ENCODE measurements around the gene GPS2. TPM values are rescaled to one million over a fixed set of nuclear protein-coding genes. Genes with fewer than 3 reads are reported as not detected.

GPS2 gene
- total RNA-seq, 1 donor from 2014 or later = 42.1 TPM

GRCh38 chr17:7262935-7263800 is 52.0 kb downstream of the GPS2 start:
- H3K9me3 Mint-ChIP-seq = no peaks in the 10 kb centered on the region
- peak overlapping the region; percentile 90 for H3K4me3 Mint-ChIP-seq
- DNase-seq (ENCODE audit: low spot score in 2 of 2, unreplicated experiment in 2 of 2) = no peak
- TF ChIP-seq CTCF (IDR thresholded peaks at IDR 0.05; ENCODE audit: unreplicated experiment) = no peak
- no peaks in the 10 kb centered on the region for H3K36me3 Mint-ChIP-seq
- peaks cover 38% of the 10 kb centered on the region for H3K27me3 Mint-ChIP-seq (ENCODE audit: low read depth)
- H3K4me1 Mint-ChIP-seq = peaks cover 21% of the 10 kb centered on the region
- H3K27ac Mint-ChIP-seq = peak overlapping the region; percentile 96

Other genes with a start within 250 kb of the GPS2 start
- gene CLEC10A, start 235.1 kb downstream of the GPS2 start, total RNA-seq = not detected in 3 replicates
- gene ASGR2, start 200.5 kb downstream of the GPS2 start, total RNA-seq = not detected in 3 replicates
- 15.9 to 19.7 TPM (median 16.5 TPM) in 3 replicates for gene ASGR1, start 136.0 kb downstream of the GPS2 start, total RNA-seq
- gene DLG4, start 95.5 kb downstream of the GPS2 start, total RNA-seq = 59.9 to 62.4 TPM (median 60.2 TPM) in 3 replicates
- 385 to 424 TPM (median 410 TPM) in 3 replicates for gene ACADVL, start 95.4 kb downstream of the GPS2 start, total RNA-seq
- gene DVL2, start 80.8 kb downstream of the GPS2 start, total RNA-seq = 87.3 to 96.1 TPM (median 94.0 TPM) in 3 replicates
- 55.4 to 57.1 TPM (median 55.6 TPM) in 3 replicates for gene PHF23, start 75.9 kb downstream of the GPS2 start, total RNA-seq
- gene GABARAP, start 72.9 kb downstream of the GPS2 start, total RNA-seq = 424 to 451 TPM (median 429 TPM) in 3 replicates
- gene CTDNEP1, start 63.6 kb downstream of the GPS2 start, total RNA-seq = 122 to 132 TPM (median 130 TPM) in 3 replicates
- 37.9 to 42.8 TPM (median 42.1 TPM) in 3 replicates for gene ELP5, start 63.1 kb downstream of the GPS2 start, total RNA-seq
- gene CLDN7, start 52.9 kb downstream of the GPS2 start, total RNA-seq = 79.2 to 86.1 TPM (median 79.9 TPM) in 3 replicates
- 1.6 to 1.8 TPM (median 1.6 TPM) in 3 replicates for gene SLC2A4, start 33.6 kb downstream of the GPS2 start, total RNA-seq
- gene YBX2, start 20.7 kb downstream of the GPS2 start, total RNA-seq = 1.9 to 3.3 TPM (median 2.2 TPM) in 3 replicates
- gene EIF5A, start 7.7 kb downstream of the GPS2 start, total RNA-seq = 265 to 278 TPM (median 273 TPM) in 3 replicates
- gene NEURL4, start 14.0 kb upstream of the GPS2 start, total RNA-seq = 52.8 to 56.7 TPM (median 55.1 TPM) in 3 replicates
- gene ACAP1, start 21.2 kb upstream of the GPS2 start, total RNA-seq = 8.9 to 10.9 TPM (median 9.1 TPM) in 3 replicates
- 17.3 to 18.8 TPM (median 17.7 TPM) in 3 replicates for gene KCTD11, start 36.8 kb upstream of the GPS2 start, total RNA-seq
- 0.18 to 0.42 TPM in 2 of 3 replicates, not detected in the other for gene TMEM95, start 39.8 kb upstream of the GPS2 start, total RNA-seq
- 8.2 to 9.9 TPM (median 9.0 TPM) in 3 replicates for gene TNK1, start 65.7 kb upstream of the GPS2 start, total RNA-seq
- 67.4 to 69.3 TPM (median 68.4 TPM) in 3 replicates for gene PLSCR3, start 79.2 kb upstream of the GPS2 start, total RNA-seq
- 65.7 to 78.3 TPM (median 69.4 TPM) in 3 replicates for gene TMEM256, start 88.7 kb upstream of the GPS2 start, total RNA-seq
- 88.0 to 97.5 TPM (median 90.8 TPM) in 3 replicates for gene NLGN2, start 92.5 kb upstream of the GPS2 start, total RNA-seq
- 0.38 TPM in 1 of 3 replicates, not detected in the others for gene SPEM1, start 105.0 kb upstream of the GPS2 start, total RNA-seq
- gene SPEM2, start 110.3 kb upstream of the GPS2 start, total RNA-seq = not detected in 3 replicates
- gene SPEM3, start 113.5 kb upstream of the GPS2 start, total RNA-seq = not detected in 3 replicates
- 9.7 to 10.2 TPM (median 10.2 TPM) in 3 replicates for gene TMEM102, start 120.1 kb upstream of the GPS2 start, total RNA-seq
- gene FGF11, start 124.2 kb upstream of the GPS2 start, total RNA-seq = 24.8 to 26.8 TPM (median 26.5 TPM) in 3 replicates
- 15.9 to 17.7 TPM (median 16.0 TPM) in 3 replicates for gene CHRNB1, start 129.7 kb upstream of the GPS2 start, total RNA-seq
- gene ZBTB4, start 164.3 kb upstream of the GPS2 start, total RNA-seq = 36.4 to 40.1 TPM (median 39.7 TPM) in 3 replicates
- not detected in 3 replicates for gene SLC35G6, start 166.1 kb upstream of the GPS2 start, total RNA-seq
- gene POLR2A, start 169.0 kb upstream of the GPS2 start, total RNA-seq = 195 to 208 TPM (median 204 TPM) in 3 replicates
- 6.6 to 7.7 TPM (median 7.6 TPM) in 3 replicates for gene TNFSF12, start 233.7 kb upstream of the GPS2 start, total RNA-seq
- 4.3 to 6.1 TPM (median 5.2 TPM) in 3 replicates for gene TNFSF13, start 243.4 kb upstream of the GPS2 start, total RNA-seq
- 50.3 to 55.9 TPM (median 51.5 TPM) in 3 replicates for gene SENP3, start 246.6 kb upstream of the GPS2 start, total RNA-seq

Data from mesothelial cell of epicardium (in vitro differentiated cells).